ENCODE results near the gene RSPRY1. TPM values are rescaled to one million over a fixed set of nuclear protein-coding genes. Genes with fewer than 3 reads are reported as not detected.

The RSPRY1 gene
- total and polyA plus RNA-seq, 2 of the 8 experiments (the other 6 are each of a cell fraction or from before 2014, with no cell fraction given): 11.5 to 32.5 TPM

GRCh38 chr16:57166451-57166850, 19.7 kb upstream of the RSPRY1 start (continued):
- no peak for TF ChIP-seq MAX (IDR thresholded peaks at IDR 0.05)
- TF ChIP-seq MAFK (IDR thresholded peaks at IDR 0.05; ENCODE audit: low read depth, low read length): no peak
- TF ChIP-seq RNF2 (IDR thresholded peaks at IDR 0.05; ENCODE audit: borderline replicate concordance, low read depth, low read length, missing control alignments, poor library complexity, severe bottlenecking): no peak
- TF ChIP-seq CHD1 (IDR thresholded peaks at IDR 0.05; ENCODE audit: low read depth, low read length): no peak
- no peak for TF ChIP-seq BRCA1 (IDR thresholded peaks at IDR 0.05; ENCODE audit: low read depth, low read length)
- no peak for TF ChIP-seq ASH2L (IDR thresholded peaks at IDR 0.05; ENCODE audit: low read length)
- no peak for TF ChIP-seq SIRT6 (IDR thresholded peaks at IDR 0.05; ENCODE audit: low read length)
- TF ChIP-seq KDM5A (IDR thresholded peaks at IDR 0.05; ENCODE audit: low read length): no peak
- no peak for TF ChIP-seq CTCF (IDR thresholded peaks at IDR 0.05; ENCODE audit: control extremely low read depth in 1 of 3, insufficient read depth in 1 of 3, low read depth in 1 of 3, low read length in 3 of 3)
- no peak for TF ChIP-seq HDAC6 (IDR thresholded peaks at IDR 0.05; ENCODE audit: low read depth, low read length)
- no peak for TF ChIP-seq SP4 (IDR thresholded peaks at IDR 0.05; ENCODE audit: low read length)
- no peak for TF ChIP-seq GABPA (IDR thresholded peaks at IDR 0.05; ENCODE audit: borderline replicate concordance, insufficient read depth, low read length)
- no peak for TF ChIP-seq RXRA (IDR thresholded peaks at IDR 0.05; ENCODE audit: insufficient read depth, low read depth, low read length)
- TF ChIP-seq ZNF274 (IDR thresholded peaks at IDR 0.05; ENCODE audit: borderline replicate concordance, extremely low read depth, low read length): no peak

All from H1 (cell line).